ENCODE measurements around the gene CARD6. TPM values are rescaled to one million over a fixed set of nuclear protein-coding genes. Genes with fewer than 3 reads are reported as not detected.

CARD6 gene
- total RNA-seq, 2 experiments from 2014 or later: 1.3 to 1.4 TPM

DNA sequence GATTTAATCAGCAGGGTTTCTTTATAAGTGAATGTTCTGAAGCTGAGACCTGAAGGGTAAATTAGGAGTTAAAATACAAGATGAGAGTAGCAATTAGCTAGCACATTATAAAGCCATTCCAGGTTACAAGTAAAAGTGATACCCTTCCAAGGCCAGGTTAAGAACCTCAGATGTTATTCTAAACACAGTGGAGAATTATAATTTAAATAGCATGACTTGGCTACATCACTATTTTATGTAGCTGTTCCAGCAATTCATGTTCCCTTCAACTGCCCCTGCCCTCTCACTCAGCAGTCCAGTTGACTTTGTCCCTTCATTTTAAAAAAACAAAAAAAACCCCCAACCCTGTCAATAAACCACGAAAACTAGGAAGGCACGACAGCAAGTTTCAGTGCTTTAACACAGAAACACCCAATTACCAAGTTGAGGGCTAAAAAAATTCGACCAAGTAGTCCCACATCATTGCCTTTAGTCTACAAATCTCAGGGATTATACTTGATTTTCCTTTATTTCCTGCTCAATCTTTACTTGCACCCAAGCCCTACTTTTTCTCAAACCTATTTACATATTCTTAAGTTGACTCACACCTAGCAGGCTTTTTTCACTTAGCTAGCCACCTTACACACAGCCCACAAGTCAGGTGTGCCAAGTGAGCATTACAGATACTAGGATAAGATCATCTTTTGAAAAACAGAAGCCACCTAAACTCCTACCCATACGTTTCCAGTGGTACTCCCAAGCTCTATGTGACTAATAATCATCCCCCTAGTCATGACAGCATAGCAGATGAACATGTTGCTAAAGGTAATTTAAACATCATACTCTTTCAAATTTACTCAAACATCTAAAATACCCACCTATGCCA, 9.6 kb upstream of the CARD6 start:
- Mint-ChIP-seq H3K4me3 (peak overlapping the region; percentile 100), H3K9me3 (no peaks in the 10 kb centered on the region), H3K27me3 (ENCODE audit: low read depth) (no peaks in the 10 kb centered on the region), H3K4me1 (ENCODE audit: low read depth) (peaks cover 63% of the 10 kb centered on the region), H3K27ac (peak overlapping the region; percentile 100), H3K36me3 (ENCODE audit: low read depth) (peaks cover 81% of the 10 kb centered on the region)
- intact Hi-C loops (cut with micrococcal nuclease): loop anchor here (1.0 to 10.0 kb wide), 6 partner anchors 18 to 1629 kb away; partner anchors contain the start of gene OXCT1
- CTCF ChIA-PET: interaction anchor here (0.7 to 1.2 kb wide), 3 partner anchors 25 to 39 kb away, joined by 3 to 5 read pairs (median 3); partner anchors contain the start of gene PRKAA1
- peak; percentile 50 for DNase-seq

DNA sequence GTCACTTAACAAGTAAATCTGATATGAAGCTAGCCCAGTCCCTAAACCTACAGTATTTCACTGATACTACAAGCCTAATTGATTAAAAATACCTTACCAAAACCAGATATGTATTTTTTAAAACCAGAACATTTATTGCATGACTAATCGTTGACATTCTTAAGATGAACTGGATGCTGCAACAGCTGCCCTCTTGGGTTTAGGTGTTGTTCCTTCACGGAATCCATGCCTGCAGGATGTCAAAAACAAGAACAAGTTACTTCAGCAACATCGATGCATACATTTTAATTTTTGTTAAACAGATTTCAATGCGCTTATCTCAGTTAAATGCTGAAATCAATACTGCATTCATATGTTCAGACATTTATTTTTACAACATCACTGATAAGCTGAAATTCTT, 8.8 kb upstream of the CARD6 start:
- intact Hi-C loops (cut with micrococcal nuclease): loop anchor here (1.0 to 10.0 kb wide), 5 partner anchors 19 to 1630 kb away; partner anchors contain the start of gene OXCT1
- Mint-ChIP-seq H3K4me1 (ENCODE audit: low read depth) (peaks cover 63% of the 10 kb centered on the region), H3K9me3 (no peaks in the 10 kb centered on the region), H3K27me3 (ENCODE audit: low read depth) (no peaks in the 10 kb centered on the region), H3K4me3 (peak overlapping the region; percentile 100), H3K27ac (peak overlapping the region; percentile 100), H3K36me3 (ENCODE audit: low read depth) (peaks cover 76% of the 10 kb centered on the region)
- CTCF ChIA-PET: interaction anchor here (0.5 to 0.7 kb wide), 2 partner anchors 38 to 46 kb away, joined by 3 to 9 read pairs; no protein-coding TSS in a partner anchor
- DNase-seq: no peak

DNA sequence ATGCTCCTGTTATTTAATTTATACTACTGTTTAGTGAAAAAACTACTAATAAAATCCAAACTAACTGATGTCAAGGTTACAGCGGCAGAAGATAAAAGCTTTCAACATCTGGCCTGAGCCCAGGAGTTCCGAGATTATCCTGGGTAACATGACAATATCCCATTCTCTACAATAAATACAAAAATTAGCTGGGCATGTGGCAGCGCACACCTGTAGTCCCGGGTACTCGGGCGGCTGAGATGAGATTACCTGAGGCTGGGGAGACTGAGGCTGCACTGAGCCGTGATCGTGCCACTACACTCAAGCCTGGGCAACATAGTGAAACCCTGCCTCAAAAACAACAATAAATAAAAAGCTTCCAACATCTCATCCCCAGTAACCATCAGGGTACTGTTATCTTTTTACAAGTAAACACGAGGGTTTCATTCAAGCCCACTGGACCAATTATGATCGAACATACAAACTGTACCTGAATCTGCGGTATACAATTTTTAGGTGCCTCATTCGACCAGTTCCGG, 7.4 kb upstream of the CARD6 start:
- Mint-ChIP-seq H3K4me3 (peak overlapping the region; percentile 100), H3K9me3 (no peaks in the 10 kb centered on the region), H3K36me3 (ENCODE audit: low read depth) (peaks cover 62% of the 10 kb centered on the region), H3K4me1 (ENCODE audit: low read depth) (peaks cover 59% of the 10 kb centered on the region), H3K27me3 (ENCODE audit: low read depth) (no peaks in the 10 kb centered on the region), H3K27ac (peak overlapping the region; percentile 100)
- CTCF ChIA-PET: interaction anchor here (1.1 to 1.2 kb wide), 2 partner anchors 36 to 45 kb away, joined by 3 to 5 read pairs; partner anchors contain the start of gene PRKAA1
- intact Hi-C loops (cut with micrococcal nuclease): loop anchor here (2.0 to 10.0 kb wide), 6 partner anchors 155 to 1631 kb away; partner anchors contain the start of genes OXCT1 and PTGER4
- no peak for DNase-seq

DNA sequence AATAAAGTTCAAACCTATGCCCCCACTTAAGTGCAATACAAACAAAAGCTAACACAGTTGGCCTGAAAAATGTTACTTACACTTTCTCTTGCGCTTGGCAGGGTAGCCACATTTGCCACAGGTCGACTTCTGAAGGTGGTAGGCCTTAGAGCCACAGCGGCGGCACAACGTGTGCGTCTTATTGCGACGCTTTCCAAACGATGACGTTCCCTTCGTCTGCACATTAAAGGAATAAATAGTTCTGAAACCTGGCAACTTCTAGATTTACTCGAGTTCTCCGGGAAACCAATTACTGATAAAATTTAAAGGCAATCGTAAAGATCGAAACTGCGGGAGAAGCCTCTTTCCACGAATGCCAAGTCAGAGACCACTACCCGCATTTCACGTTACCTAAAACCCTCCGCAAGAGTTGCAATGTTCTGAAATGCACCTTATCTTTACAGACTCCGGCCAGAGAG, 6.7 kb upstream of the CARD6 start:
- Mint-ChIP-seq H3K27me3 (ENCODE audit: low read depth) (no peaks in the 10 kb centered on the region), H3K27ac (peak overlapping the region; percentile 100), H3K36me3 (ENCODE audit: low read depth) (peaks cover 55% of the 10 kb centered on the region), H3K9me3 (no peaks in the 10 kb centered on the region), H3K4me3 (peak overlapping the region; percentile 100), H3K4me1 (ENCODE audit: low read depth) (peaks cover 53% of the 10 kb centered on the region)
- DNase-seq: peak; percentile 24
- CTCF ChIA-PET: no interaction called here
- intact Hi-C loops (cut with micrococcal nuclease): loop anchor here (2.0 to 10.0 kb wide), 6 partner anchors 156 to 1632 kb away; partner anchors contain the start of genes OXCT1 and PTGER4

DNA sequence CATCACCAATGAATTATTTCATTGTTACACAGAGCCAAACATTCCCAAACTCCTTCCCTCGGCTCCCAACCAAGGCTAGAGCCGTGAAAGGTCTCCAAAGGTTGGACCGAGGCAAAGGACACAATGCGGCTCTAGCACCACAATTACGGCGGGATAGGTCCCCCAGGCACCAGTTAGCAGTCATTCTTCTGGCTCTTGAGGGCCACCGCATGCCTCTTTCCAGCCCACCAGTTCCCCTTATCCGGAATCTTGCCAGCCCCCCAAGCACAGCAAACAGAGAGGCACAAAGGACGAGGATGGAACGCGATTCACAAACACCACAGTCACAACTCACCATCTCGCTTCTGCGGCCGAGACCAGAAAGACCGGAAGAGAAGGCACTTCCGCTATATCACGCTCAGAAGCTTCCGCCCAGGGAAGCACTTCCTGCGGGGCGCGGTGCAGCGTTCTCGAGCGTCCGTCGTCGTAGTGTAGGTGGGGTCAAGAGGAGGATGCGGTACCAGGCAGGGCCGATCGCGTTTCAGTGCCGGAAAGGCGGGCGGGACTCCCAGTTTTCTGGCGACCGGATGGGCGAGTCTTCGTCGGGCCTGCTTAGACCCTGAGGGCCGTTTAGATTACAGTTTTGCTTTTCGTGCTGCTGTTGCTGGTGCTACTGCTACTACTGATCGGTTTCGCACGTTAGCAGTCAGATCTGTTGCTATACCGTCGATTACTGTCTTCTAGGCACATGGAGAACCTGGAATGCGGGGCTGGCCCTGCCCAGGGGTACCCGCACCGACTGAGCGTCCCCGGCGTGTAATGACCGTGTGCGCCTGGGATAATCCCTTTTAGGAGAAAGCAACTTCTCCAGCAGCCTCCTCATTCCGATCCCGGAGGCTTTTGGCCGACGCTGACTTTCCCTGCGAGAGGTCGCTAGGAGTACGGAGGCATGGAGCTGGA, 6.0 kb upstream of the CARD6 start, which contains the start of gene RPL37:
TSS of gene RPL37 (minus strand) at position 374 of the 939 bp plus-strand sequence. CDS start at position 337, 37 bp downstream.
- H3K4me3 Mint-ChIP-seq: peak within 1 kb of the TSS; percentile 100
- no peaks in the 10 kb centered on the region for H3K9me3 Mint-ChIP-seq
- peak; percentile 96 for DNase-seq
- CTCF ChIA-PET: no interaction called here
- peak within 1 kb of the TSS; percentile 100 for H3K27ac Mint-ChIP-seq
- peaks cover 48% of the 10 kb centered on the region for H3K4me1 Mint-ChIP-seq (ENCODE audit: low read depth)
- peaks cover 48% of the 10 kb centered on the region for H3K36me3 Mint-ChIP-seq (ENCODE audit: low read depth)
- intact Hi-C loops (cut with micrococcal nuclease): loop anchor here (1.0 to 10.0 kb wide), 12 partner anchors 37 to 1633 kb away; partner anchors contain the start of genes OXCT1, PRKAA1, PTGER4 and RIMOC1
- H3K27me3 Mint-ChIP-seq (ENCODE audit: low read depth): no peaks in the 10 kb centered on the region

GRCh38 chr5:40838086-40838485, 3.1 kb upstream of the CARD6 start:
- intact Hi-C loops (cut with micrococcal nuclease): loop anchor here (5.0 to 10.0 kb wide), 2 partner anchors 261 to 1037 kb away; partner anchors contain the start of gene OXCT1
- no peak for DNase-seq
- Mint-ChIP-seq H3K36me3 (ENCODE audit: low read depth) (peaks cover 20% of the 10 kb centered on the region), H3K4me3 (no peak overlapping the region), H3K9me3 (no peaks in the 10 kb centered on the region), H3K4me1 (ENCODE audit: low read depth) (peaks cover 26% of the 10 kb centered on the region), H3K27me3 (ENCODE audit: low read depth) (peaks cover 2% of the 10 kb centered on the region), H3K27ac (no peak overlapping the region)
- CTCF ChIA-PET: interaction anchor here (0.6 to 1.0 kb wide), 2 partner anchors 433 to 1124 kb away, joined by 3 to 4 read pairs; no protein-coding TSS in a partner anchor

GRCh38 chr5:40842351-40842750, 1.2 kb downstream of the CARD6 start:
- H3K9me3 Mint-ChIP-seq: no peaks in the 10 kb centered on the region
- H3K27ac Mint-ChIP-seq: no peak overlapping the region
- CTCF ChIA-PET: interaction anchor here (0.9 to 1.0 kb wide), 2 partner anchors 9 to 37 kb away, joined by 3 to 4 read pairs; no protein-coding TSS in a partner anchor
- peaks cover 11% of the 10 kb centered on the region for H3K4me1 Mint-ChIP-seq (ENCODE audit: low read depth)
- no peak overlapping the region for H3K4me3 Mint-ChIP-seq
- H3K27me3 Mint-ChIP-seq (ENCODE audit: low read depth): peaks cover 8% of the 10 kb centered on the region
- DNase-seq: no peak
- intact Hi-C loops (cut with micrococcal nuclease): loop anchor here (5.0 kb wide), 1 partner anchor 35 kb away; no protein-coding TSS in a partner anchor
- H3K36me3 Mint-ChIP-seq (ENCODE audit: low read depth): no peaks in the 10 kb centered on the region

- DNase-seq: no peak
- no peaks in the 10 kb centered on the region for H3K9me3 Mint-ChIP-seq
- no peak overlapping the region for H3K27ac Mint-ChIP-seq
- intact Hi-C loops (cut with micrococcal nuclease): loop anchor here (5.0 kb wide), 1 partner anchor 33 kb away; no protein-coding TSS in a partner anchor
- H3K36me3 Mint-ChIP-seq (ENCODE audit: low read depth): no peaks in the 10 kb centered on the region
- CTCF ChIA-PET: no interaction called here
- peaks cover 8% of the 10 kb centered on the region for H3K27me3 Mint-ChIP-seq (ENCODE audit: low read depth)
- H3K4me1 Mint-ChIP-seq (ENCODE audit: low read depth): peaks cover 6% of the 10 kb centered on the region
- no peak overlapping the region for H3K4me3 Mint-ChIP-seq
These were observed 3.4 kb downstream of the CARD6 start for GRCh38 chr5:40844565-40844964.

DNA sequence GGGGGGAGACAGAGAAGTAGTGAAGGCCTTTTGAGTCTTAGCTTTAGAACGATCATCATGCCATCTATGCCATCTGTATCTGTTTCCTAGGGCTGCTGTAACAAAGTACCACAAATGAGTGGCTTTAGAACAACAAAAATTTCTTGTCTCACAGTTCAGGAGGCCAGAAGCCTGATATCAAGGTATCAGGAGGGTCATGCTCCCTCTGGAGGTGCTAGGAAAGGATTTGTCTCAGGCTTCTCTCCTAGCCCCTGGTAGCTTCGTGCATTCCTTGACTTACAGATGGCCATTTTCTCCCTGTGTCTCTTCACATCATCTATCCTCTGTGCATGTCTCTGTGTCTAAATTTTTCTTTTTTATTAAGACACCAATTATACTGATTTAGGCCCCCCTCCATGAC, 5.2 kb downstream of the CARD6 start:
- Mint-ChIP-seq H3K27me3 (ENCODE audit: low read depth) (peaks cover 6% of the 10 kb centered on the region), H3K4me3 (no peak overlapping the region), H3K36me3 (ENCODE audit: low read depth) (no peaks in the 10 kb centered on the region), H3K4me1 (ENCODE audit: low read depth) (peaks cover 4% of the 10 kb centered on the region), H3K9me3 (no peaks in the 10 kb centered on the region), H3K27ac (no peak overlapping the region)
- DNase-seq: no peak
- intact Hi-C loops (cut with micrococcal nuclease): no loop called here
- CTCF ChIA-PET: no interaction called here

DNA sequence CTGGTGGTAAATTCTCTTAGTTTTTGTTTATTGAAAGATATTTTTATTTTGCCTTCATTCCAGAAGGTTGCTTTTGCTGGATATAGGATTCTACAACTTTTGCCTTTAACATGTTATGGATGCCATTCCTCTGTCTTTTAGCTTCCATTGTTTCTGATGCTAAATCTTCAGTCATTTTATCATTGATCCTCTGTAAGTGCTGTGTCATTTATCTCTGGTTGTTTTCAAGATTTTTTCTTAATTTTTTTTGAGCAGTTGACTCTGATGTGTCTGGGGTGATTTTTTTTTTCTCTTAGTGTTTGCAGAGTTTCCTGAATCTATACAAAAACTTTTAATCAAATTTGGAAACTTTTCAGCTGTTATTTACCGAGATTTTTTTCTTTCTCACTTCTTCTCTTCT, 6.4 kb downstream of the CARD6 start:
- intact Hi-C loops (cut with micrococcal nuclease): no loop called here
- Mint-ChIP-seq H3K4me1 (ENCODE audit: low read depth) (no peaks in the 10 kb centered on the region), H3K9me3 (no peaks in the 10 kb centered on the region), H3K27me3 (ENCODE audit: low read depth) (peaks cover 6% of the 10 kb centered on the region), H3K36me3 (ENCODE audit: low read depth) (no peaks in the 10 kb centered on the region), H3K27ac (no peak overlapping the region), H3K4me3 (no peak overlapping the region)
- CTCF ChIA-PET: no interaction called here
- no peak for DNase-seq

DNA sequence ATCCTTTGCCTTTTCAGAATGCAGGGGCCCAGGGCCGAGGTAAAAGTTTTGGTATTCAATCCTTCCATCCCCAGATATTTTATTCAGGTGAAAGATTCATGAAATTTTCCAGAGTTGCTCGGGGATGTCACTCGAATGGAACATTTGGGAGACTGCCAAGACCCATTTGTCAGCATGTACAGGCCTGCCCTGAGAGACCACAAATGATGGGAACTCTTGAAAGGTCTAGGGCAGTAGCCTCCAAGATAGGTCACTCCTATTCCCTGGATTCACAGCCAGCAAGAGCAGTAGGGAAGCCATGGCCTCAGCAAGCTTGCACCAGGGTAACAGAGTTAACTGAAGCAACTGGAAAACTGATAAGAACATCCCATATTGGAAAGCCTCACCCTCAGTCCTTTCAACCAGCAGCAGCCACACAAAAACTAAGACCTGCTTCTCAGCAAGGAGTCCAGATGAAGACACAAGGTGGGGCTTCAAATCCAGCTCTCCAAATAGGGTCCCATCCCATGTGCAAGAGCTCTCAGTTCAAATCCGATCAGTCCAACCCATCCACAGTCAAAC, 12.5 kb downstream of the CARD6 start:
- H3K27me3 Mint-ChIP-seq (ENCODE audit: low read depth): no peaks in the 10 kb centered on the region
- H3K27ac Mint-ChIP-seq: no peak overlapping the region
- intact Hi-C loops (cut with micrococcal nuclease): no loop called here
- CTCF ChIA-PET: no interaction called here
- no peak for DNase-seq
- no peaks in the 10 kb centered on the region for H3K4me1 Mint-ChIP-seq (ENCODE audit: low read depth)
- no peak overlapping the region for H3K4me3 Mint-ChIP-seq
- H3K9me3 Mint-ChIP-seq: no peaks in the 10 kb centered on the region
- H3K36me3 Mint-ChIP-seq (ENCODE audit: low read depth): no peaks in the 10 kb centered on the region

Data from activated naive CD4-positive, alpha-beta T cell treated with anti-CD3 and anti-CD28 coated beads for 36 hours (primary cell).